Ovary (tissue), 9 donors: ENCODE measurements around the gene MMD. TPM values are rescaled to one million over a fixed set of nuclear protein-coding genes. Genes with fewer than 3 reads are reported as not detected.

ENCODE experiments used
- DNase-seq, 5 donors: peaks; one replicate each; pipeline ENCODE4 v3.0.0-alpha.2; 2019 to 2020
- H3K27ac ChIP-seq, 2 donors: fragments of 200-600 bp; one replicate each; pipeline versions ENCODE4 v1.5.1 to v1.8.0; 2019 to 2022
- H3K27me3 ChIP-seq: fragments of 200-600 bp; one replicate; pipeline ENCODE4 v1.8.0; 2022
- H3K36me3 ChIP-seq: fragments of 200-600 bp; sonication (generic); one replicate; pipeline ENCODE4 v1.5.1; 2019
- H3K4me1 ChIP-seq: one replicate; pipeline ENCODE4 v1.8.1; 2013; ENCODE audit warnings: mild to moderate bottlenecking, moderate library complexity; ENCODE audit not compliant: insufficient read depth
- H3K4me3 ChIP-seq: fragments of 200-600 bp; sonication (generic); one replicate; pipeline ENCODE4 v1.5.1; 2017
- H3K9me3 ChIP-seq, 2 donors: fragments of 200-600 bp in 1 of 2; sonication (generic) in 1 of 2; one replicate each; pipeline versions ENCODE4 v1.5.1 to v1.8.1; 2013 to 2019; ENCODE audit warnings: mild to moderate bottlenecking in 1 of 2, moderate library complexity in 1 of 2
- EP300 ChIP-seq: sonication (generic); formaldehyde crosslinking; IDR thresholded peaks from one replicate; pipeline ENCODE4 v1.6.1; 2017; ENCODE audit warnings: antibody characterized with exemption
- POLR2A ChIP-seq: fragments of 450-650 bp; IDR thresholded peaks from one replicate; pipeline ENCODE4 v1.6.1; 2017; ENCODE audit warnings: antibody characterized with exemption, mild to moderate bottlenecking, moderate library complexity
- WGBS, 3 donors: extraction: QIAGEN DNeasy Blood & Tissue Kit in 1 of 3; methylation state at CpG; one replicate each; pipeline versions ENCODE4 v1.1.5 to v1.1.7; 2013 to 2017; 5-methylcytosine and 5-hydroxymethylcytosine counted together
- intact Hi-C, 4 donors: fragments of 100-400 bp; cut with DNase I; formaldehyde crosslinking; loops; one replicate each; pipeline versions ENCODE4 v1.11.0 to v1.15.1; 2022 to 2023
- polyA plus RNA-seq, 2 donors: library from polyadenylated mRNA; stranded (reverse); fragments of 200-250 nt in 1 of 2; fragments of 350-450 nt in 1 of 2; fragmentation: Illumina TruSeq in 1 of 2; extraction: RNeasy Lipid Tissue Mini Kit (QIAGEN cat#74804) in 1 of 2; gene quantifications; one replicate each; pipeline ENCODE4 v1.2.3, GENCODE V29; 2013 to 2014
- total RNA-seq, 7 donors: library from RNA; depleted of rRNA in 2 of 7; stranded (reverse); fragments of >200 nt in 2 of 7; fragmentation: NEBNext Ultra II Directional in 3 of 7; extraction: Animal tissue kit (Norgen Biotek cat#: 25700) in 3 of 7; gene quantifications; one replicate each; pipeline versions ENCODE4 v1.1.0 to v1.2.4, GENCODE V29; 2016 to 2023
- TF ChIP-seq, protein P1 (sequence below), 3 donors: fragments of 450-650 bp in 2 of 3; fragments of 200-600 bp in 1 of 3; IDR thresholded peaks; one replicate each; pipeline versions ENCODE4 v1.5.1 to v1.8.0; 2016 to 2022; ENCODE audit warnings: antibody characterized with exemption in 3 of 3, mild to moderate bottlenecking in 1 of 3
- donor health status: DM: no; HTN: no; CAD: no; lungs with moderate emphysema.
- donor health status: DM: no; HTN: no; CAD: no.
- donor health status: Bipolar disorder and iron deficiency.
- donor health status: DM: yes; HTN: yes; CAD: no.
- donor health status: DM: no; HTN: no; CAD: no.
- donor health status: DM: yes; HTN: yes; CAD: no.

Gene MMD
- total and polyA plus RNA-seq, 9 donors, result 5.0 to 11.0 (median 6.7) TPM

DNA sequence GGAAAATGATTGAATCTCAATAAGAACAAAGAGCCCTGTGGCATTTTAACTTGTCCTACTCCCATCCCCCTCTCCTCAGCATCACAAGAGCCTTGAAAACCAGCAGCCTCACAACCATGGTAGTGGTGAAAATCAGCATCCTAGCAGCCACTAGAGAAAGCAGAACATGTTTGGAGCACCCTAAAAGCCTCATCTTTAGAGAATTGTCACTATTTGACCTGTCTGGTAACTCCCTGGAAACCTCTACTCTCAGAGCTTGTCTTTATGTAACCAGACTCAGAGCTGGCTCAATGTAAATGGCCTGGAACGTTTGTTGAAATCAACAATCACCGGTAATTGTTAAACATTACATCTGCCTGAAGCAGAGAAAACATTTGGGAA lies 70.8 kb downstream of the MMD start:
- intact Hi-C loops, result loop anchor here in 1 of 4 donors (10.0 kb wide), 1 partner anchor 356 kb away; no protein-coding TSS in a partner anchor
- TF ChIP-seq POLR2A (no peak), EP300 (no peak)
- TF ChIP-seq, protein P1, sequence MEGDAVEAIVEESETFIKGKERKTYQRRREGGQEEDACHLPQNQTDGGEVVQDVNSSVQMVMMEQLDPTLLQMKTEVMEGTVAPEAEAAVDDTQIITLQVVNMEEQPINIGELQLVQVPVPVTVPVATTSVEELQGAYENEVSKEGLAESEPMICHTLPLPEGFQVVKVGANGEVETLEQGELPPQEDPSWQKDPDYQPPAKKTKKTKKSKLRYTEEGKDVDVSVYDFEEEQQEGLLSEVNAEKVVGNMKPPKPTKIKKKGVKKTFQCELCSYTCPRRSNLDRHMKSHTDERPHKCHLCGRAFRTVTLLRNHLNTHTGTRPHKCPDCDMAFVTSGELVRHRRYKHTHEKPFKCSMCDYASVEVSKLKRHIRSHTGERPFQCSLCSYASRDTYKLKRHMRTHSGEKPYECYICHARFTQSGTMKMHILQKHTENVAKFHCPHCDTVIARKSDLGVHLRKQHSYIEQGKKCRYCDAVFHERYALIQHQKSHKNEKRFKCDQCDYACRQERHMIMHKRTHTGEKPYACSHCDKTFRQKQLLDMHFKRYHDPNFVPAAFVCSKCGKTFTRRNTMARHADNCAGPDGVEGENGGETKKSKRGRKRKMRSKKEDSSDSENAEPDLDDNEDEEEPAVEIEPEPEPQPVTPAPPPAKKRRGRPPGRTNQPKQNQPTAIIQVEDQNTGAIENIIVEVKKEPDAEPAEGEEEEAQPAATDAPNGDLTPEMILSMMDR (IDR thresholded peaks at IDR 0.05), result no peak
- Histone ChIP-seq H3K36me3 (no peaks in the 10 kb centered on the region), H3K4me3 (no peak overlapping the region), H3K27me3 (no peaks in the 10 kb centered on the region), H3K4me1 (no peaks in the 10 kb centered on the region), H3K9me3 (no peaks in the 10 kb centered on the region), H3K27ac (no peak overlapping the region)
- DNase-seq, result no peak
- 12 to 21% (median 15%) methylated on average over 2 of the region's 2 CpGs for WGBS, 3 donors

DNA sequence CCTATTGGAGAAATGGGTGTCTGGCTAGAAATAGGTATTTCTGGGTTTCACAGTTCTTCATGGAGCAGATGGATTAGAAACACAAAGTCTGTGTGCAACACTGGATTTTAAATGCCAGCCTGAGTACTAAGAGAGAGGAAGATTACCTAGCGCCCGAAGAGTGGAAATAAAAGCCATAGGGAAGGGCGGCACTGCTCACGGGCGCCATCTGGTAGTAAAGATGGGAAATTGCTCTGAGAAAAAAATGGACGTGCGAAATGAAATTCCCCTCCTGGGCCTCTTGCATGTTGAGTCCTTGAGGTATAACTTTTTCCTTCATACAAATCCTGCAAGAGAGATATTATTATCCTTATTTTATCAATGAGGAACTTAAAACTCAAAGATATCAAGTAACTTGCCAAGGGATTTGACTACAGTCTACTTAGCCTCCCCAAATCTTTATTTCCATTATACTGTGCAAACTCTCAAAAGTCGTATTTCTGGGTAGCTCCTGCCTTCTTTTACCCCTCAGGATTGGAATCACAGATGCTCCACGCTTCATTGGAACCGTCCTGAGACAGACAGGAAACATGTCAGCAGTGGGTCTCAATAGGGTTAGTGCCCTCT lies 72.8 kb downstream of the MMD start:
- no peak for TF ChIP-seq POLR2A
- TF ChIP-seq, protein P1 (IDR thresholded peaks at IDR 0.05), result peak; percentile 71 to 80 (median 73)

DNA sequence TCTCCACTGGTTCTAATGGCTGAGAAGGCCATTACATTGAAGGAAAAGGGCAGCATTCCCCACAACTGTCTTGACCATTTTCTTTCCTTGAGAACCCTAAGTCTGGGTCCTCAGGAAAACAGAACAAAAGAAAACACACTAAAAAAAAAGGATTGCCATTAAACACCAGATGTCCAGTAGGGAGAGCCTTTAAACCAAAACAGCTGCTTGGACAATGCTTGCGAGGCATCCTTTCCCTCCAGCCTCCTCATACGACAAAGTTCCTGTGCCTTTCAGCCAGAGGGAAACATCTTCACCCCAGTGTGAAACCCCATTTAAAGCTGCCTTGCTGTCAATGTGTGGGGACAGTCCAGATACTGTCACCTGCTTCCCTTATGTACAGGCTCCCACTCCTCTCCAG lies 74.3 kb downstream of the MMD start:
- 77 to 89% (median 79%) methylated on average over 2 of the region's 2 CpGs for WGBS, 3 donors

More for the DNA sequence above, 72.8 kb downstream of the MMD start:
- Histone ChIP-seq H3K27me3 (no peaks in the 10 kb centered on the region), H3K9me3 (no peaks in the 10 kb centered on the region), H3K36me3 (no peaks in the 10 kb centered on the region), H3K27ac (no peak overlapping the region), H3K4me1 (no peaks in the 10 kb centered on the region), H3K4me3 (no peak overlapping the region)
- intact Hi-C loops, result loop anchor here in 3 of 4 donors (5.0 to 10.0 kb wide), 4 partner anchors 294 to 357 kb away; no protein-coding TSS in a partner anchor
- peak; percentile 38 to 63 (median 43) for DNase-seq
- WGBS, 3 donors, result 15 to 19% (median 18%) methylated on average over 10 of the region's 10 CpGs

DNA sequence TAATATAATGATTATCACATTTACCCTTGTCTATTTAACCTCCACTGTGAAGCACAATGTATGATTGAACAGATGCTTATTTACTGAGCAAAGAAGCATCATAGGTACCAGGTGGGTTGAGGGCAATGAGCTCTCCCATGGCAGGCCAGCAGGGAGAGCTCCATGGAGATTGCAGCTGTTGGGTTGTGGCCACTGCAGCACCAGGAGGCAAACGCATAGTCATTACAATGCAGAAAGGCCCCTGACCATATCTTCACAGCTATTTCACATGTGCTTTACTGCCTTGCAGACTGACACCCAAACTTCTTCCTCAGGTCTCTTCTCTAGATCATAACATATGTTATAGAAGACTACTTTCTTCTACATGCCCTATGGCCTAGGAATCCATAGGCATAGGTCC lies 75.0 kb downstream of the MMD start:
- DNase-seq, result no peak
- H3K4me1 ChIP-seq, result no peaks in the 10 kb centered on the region
- intact Hi-C loops, result loop anchor here in 3 of 4 donors (5.0 to 10.0 kb wide), 4 partner anchors 292 to 354 kb away; no protein-coding TSS in a partner anchor
- TF ChIP-seq, protein P1 (IDR thresholded peaks at IDR 0.05), result no peak
- TF ChIP-seq POLR2A, result no peak
- TF ChIP-seq EP300, result no peak
- H3K4me3 ChIP-seq, result no peak overlapping the region
- no peaks in the 10 kb centered on the region for H3K36me3 ChIP-seq
- H3K9me3 ChIP-seq, result no peaks in the 10 kb centered on the region
- no peak overlapping the region for H3K27ac ChIP-seq
- no peaks in the 10 kb centered on the region for H3K27me3 ChIP-seq
- 98 to 100% (median 100%) methylated on average over 1 of the region's 1 CpG for WGBS, 3 donors

More for the DNA sequence above, 74.3 kb downstream of the MMD start:
- no peaks in the 10 kb centered on the region for H3K36me3 ChIP-seq
- TF ChIP-seq, protein P1 (IDR thresholded peaks at IDR 0.05), result no peak
- TF ChIP-seq POLR2A (no peak), EP300 (no peak)
- no peak overlapping the region for H3K4me3 ChIP-seq
- H3K27ac ChIP-seq, result no peak overlapping the region
- no peaks in the 10 kb centered on the region for H3K9me3 ChIP-seq
- DNase-seq, result no peak
- intact Hi-C loops, result loop anchor here in 3 of 4 donors (5.0 to 10.0 kb wide), 4 partner anchors 293 to 355 kb away; no protein-coding TSS in a partner anchor
- no peaks in the 10 kb centered on the region for H3K4me1 ChIP-seq
- H3K27me3 ChIP-seq, result no peaks in the 10 kb centered on the region
